Tibial nerve (tissue), 4 donors: Measurements from ENCODE around the gene HBP1.

Experiments
- EP300 ChIP-seq, 2 donors: sonication (generic); formaldehyde crosslinking; IDR thresholded peaks; one replicate each; pipeline ENCODE4 v1.6.1; 2017; ENCODE audit warnings: antibody characterized with exemption in 2 of 2, mild to moderate bottlenecking in 1 of 2
- TF ChIP-seq, protein P1 (sequence below), 5 experiments: fragments of 200-600 bp in 3 of 5; fragments of 450-650 bp in 2 of 5; sonication (generic) in 3 of 5; IDR thresholded peaks; one replicate each; pipeline ENCODE4 v1.5.1; 2016 to 2019; ENCODE audit warnings: antibody characterized with exemption in 5 of 5, mild to moderate bottlenecking in 3 of 5, moderate library complexity in 2 of 5

DNA sequence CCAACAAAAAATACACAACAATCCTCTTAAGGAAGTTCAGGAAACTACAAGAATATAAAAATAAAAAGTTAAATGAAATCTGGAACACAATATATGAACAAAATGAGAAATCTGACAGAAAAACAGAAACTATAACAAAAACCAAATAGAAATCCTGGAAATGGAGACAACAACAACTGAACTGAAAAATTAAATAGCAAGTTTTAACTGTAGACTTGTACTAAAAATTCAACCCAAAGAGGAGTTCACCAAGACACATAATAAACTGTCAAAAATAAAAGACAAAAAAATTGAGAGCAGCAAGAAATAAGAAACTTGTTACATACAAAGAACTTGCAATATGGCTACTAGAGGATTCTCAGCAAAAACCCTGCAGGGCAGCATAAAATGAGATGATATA, 45.1 kb downstream of the HBP1 start:
- no peak for TF ChIP-seq EP300 (IDR thresholded peaks at IDR 0.05)
- TF ChIP-seq, protein P1, sequence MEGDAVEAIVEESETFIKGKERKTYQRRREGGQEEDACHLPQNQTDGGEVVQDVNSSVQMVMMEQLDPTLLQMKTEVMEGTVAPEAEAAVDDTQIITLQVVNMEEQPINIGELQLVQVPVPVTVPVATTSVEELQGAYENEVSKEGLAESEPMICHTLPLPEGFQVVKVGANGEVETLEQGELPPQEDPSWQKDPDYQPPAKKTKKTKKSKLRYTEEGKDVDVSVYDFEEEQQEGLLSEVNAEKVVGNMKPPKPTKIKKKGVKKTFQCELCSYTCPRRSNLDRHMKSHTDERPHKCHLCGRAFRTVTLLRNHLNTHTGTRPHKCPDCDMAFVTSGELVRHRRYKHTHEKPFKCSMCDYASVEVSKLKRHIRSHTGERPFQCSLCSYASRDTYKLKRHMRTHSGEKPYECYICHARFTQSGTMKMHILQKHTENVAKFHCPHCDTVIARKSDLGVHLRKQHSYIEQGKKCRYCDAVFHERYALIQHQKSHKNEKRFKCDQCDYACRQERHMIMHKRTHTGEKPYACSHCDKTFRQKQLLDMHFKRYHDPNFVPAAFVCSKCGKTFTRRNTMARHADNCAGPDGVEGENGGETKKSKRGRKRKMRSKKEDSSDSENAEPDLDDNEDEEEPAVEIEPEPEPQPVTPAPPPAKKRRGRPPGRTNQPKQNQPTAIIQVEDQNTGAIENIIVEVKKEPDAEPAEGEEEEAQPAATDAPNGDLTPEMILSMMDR (IDR thresholded peaks at IDR 0.05), result no peak
